HTERT RPE-1 (cell line): ENCODE measurements around the gene AGPAT1.
"Not testable (repeated sequence)": the region's sequence is repeated elsewhere in the genome, so short reads cannot be mapped to it uniquely, and the experiment has no call there.

Experiments
- in situ Hi-C: fragments of 300-500 bp; cut with MboI; formaldehyde crosslinking; loops from 4 replicates; pipeline ENCODE4 v1.14.3; 2020; ENCODE audit warnings: low sequenced_read_pairs

Gene AGPAT1

GRCh38 chr6:32200711-32201475 is 25.0 kb upstream of the AGPAT1 start:
- in situ Hi-C loops = no loop called here

- in situ Hi-C loops = no loop called here
Observed at GRCh38 chr6:32198866-32199265, 23.0 kb upstream of the AGPAT1 start.

- in situ Hi-C loops = no loop called here
Observed at GRCh38 chr6:32198345-32198696, 22.4 kb upstream of the AGPAT1 start.

DNA sequence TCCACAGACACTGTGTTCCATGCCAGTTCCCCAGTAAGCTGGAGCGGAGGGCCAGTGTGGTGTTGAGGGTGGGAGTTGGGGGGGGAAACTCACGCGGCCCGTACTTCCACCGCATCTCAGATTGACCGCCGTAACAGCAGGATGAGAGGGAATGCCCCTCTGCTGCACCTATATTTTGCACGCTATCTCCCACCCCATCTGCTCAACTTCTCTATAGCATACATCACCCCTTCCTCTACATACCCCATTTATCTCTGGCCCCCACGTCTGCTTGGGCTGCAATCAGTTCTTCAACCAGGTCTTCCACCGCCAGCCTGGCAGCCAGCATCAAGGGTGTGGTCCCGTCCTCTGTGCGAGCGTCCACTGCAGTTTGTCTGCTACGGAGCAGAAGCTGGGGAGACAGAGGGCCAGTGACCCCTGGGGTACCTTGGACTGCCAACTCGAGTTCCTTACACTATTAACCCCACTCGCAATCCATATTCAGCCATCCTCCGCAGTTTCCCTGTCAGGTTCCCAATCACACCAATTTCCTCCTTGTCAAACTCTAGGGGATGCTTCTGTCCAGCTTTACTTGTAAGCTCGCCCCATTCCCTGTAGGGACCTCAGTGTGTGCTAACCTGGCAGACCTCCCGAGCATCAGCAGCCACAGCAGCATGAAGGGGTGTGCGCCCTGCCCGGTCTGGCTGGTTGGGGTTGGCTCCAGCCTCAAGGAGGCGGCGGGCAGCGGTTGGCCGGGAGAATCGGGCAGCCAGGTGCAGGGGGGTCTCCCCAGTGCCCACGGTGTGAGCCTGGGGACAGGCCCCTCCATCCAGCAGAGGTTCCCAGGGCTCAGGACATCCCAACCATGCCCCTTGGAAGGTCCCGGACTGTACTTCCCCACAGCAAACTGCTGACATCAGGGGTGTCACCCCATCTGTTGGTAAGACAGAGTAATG is 21.1 kb upstream of the AGPAT1 start:
- in situ Hi-C loops = no loop called here

DNA sequence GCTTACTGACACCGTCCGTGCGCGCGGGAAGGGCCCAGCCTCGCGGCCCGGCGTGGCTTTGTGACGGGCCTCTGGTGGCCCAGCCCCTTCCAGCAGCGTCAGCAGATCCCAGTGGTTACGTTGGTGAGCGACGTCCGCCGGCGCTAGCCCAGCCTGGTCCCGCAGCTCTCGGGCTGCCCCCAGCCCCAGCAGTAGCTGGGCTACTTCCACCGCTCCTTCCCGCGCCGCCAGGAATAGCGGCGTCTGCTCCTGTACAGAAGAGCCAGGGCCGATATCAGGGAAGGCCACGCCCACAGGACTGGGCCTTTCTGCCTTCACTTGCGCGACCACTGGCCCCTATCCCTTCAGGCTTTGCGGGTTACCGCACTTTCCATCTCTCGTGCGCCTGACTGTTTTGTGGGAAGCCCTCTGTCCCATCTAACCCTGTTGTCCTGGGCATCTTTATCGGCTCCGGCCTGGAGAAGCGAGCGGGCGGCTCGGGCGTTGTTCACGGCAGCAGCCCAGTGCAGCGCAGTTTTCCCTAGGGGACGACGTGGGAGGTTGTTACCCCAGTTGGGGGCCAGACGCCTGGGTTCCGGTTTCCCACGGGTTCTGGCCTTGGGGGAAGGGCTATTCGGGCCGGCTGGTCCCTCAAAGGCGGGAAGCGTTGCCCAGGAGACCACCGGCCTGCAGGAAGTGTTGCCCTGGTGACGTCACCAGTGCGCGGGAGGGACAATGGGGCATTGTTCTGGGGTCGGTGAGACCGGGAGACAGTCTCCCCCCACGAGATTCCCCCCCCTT is 20.2 kb upstream of the AGPAT1 start:
- in situ Hi-C loops = no loop called here

GRCh38 chr6:32195652-32195901 is 19.7 kb upstream of the AGPAT1 start:
- in situ Hi-C loops = no loop called here

DNA sequence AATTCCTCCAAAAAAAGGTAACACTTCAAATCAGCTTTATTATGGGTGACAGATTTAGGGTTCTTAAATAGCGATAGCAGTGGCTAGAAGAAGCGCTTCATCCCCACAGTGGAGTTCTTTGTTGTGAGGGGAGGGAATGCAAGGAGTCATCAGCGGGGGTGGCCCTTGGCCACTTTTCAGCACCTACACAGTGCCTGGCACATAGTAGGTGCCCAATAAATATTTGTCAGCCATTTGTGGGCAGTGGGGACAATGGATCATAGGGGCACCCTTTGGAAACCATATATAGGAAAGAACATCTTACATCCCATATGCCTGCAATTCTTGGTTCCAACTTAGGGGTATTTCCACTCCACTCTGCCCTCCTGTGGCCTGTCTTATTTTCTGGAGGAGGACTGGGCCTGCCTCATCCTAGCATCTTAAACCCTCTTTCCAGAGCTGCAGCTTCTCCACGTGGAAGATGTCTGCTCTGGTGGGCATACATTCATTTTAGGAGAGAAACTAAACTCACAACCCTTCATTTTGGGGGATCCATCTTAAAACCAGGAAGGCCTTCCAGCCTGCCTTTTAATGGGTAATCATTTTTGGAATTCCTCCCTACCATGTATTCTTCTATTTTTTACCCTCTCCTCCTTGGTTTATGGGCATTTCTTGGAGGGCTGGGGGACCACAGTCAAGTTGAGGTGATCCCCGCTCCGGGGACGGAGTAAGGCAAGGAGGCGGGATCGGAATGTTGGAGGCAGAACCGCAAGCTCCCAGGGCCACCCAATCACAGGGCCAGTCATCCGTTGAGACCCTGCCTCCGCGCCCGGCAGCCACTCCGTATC is 19.2 kb upstream of the AGPAT1 start:
- in situ Hi-C loops = no loop called here

DNA sequence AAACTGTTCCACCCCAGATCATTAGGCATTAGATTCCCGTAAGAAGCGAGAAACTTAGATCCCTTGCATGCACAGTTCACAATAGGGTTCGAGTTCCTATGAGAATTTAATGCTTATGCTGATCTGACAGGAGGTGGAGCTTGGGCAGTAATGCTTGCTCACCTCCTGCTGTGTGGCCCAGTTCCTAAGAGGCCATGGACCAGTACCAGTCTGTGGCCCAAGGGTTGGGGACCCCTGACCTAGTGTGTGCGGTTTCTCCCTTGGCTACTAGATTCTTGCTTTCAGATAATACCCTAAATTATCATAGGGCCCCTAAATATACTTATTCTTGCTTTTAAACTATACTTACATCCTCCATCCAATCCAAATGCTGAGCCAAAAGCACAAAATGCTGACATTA is 18.5 kb upstream of the AGPAT1 start:
- in situ Hi-C loops = no loop called here

DNA sequence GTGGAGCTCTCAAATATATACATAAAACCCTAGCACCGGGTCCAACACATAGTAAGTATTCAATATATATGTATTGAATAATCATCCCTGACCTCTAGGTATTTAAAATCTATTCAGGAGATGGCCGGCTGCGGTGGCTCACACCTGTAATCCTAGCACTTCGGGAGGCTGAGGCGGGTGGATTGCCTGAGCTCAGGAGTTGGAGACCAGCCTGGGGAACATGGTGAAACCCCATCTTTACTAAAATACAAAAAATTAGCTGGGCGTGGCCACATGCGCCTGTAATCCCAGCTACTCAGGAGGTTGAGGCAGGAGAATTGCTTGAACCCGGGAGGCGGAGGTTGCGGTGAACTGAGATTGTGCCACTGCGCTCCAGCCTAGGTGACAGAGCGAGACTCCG is 17.2 kb upstream of the AGPAT1 start:
- in situ Hi-C loops = not testable (repeated sequence)

DNA sequence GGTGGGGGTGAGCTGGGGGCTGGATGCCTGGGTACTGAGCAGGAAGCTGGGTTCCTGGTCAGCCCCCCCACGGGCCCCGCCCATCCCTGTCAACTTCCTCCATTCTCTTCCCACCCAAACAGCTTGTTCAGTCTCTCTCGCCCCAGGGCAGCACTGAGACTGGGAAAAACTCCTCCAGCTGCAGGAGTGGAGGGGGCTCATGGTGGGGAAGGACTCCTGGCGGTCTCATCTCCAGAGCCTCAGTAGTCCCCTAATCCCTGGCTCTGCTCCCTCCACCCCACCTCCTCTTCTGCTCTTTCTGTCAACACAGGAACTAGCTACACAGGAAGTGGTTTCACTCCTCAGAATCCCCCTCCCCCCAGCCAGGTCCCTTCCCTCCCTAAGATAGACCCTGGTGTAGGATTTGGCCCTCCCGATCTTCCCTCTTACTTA is 16.7 kb upstream of the AGPAT1 start, which contains the start of gene GPSM3:
GPSM3 (minus strand) TSS at position 36 of the 432 bp plus-strand sequence. CDS start 130 bp downstream, outside the sequence.
- in situ Hi-C loops = no loop called here

- in situ Hi-C loops = no loop called here
Observed at GRCh38 chr6:32191696-32192607, 16.1 kb upstream of the AGPAT1 start.

- in situ Hi-C loops = no loop called here
Observed at GRCh38 chr6:32190911-32191677, 15.2 kb upstream of the AGPAT1 start.

DNA sequence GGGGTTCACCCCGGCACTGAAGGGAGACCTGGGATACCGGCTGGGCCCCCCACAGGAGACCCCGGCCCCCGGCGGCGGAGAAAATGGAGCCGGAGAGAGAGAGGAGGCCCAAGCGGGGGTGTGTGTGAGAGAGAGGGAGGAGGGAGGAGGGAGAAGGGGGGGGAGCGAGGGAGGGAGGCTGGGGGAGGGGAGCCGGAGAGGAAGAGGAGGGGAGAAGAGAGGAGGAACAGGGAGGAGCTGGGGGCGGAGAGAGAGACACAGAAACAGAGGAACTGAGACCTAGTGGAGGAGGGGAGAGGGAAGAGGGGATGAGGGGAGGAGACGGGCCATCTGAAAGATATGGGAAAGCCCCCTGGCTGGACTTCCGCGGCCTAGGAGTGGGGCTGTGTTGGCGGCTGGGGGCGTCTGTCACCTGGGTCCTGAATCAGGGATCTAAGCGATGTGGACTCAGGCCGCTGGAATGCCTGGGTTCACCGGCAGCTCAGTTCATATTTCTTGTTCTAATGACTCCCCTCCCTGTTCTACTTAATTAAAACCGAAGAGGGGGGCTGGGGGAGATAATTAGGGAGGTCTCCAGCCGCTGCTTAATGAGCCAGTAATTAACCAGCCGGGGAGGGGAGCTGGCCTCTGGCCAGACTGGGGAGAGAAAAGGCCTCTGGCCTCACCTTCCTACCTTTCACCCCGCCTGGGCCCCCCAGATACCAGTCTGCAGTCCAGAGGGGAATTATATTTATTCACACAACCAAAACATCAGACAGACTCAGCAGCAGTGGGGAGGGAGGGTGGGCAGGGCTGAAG is 14.4 kb upstream of the AGPAT1 start, which contains the start of gene PBX2:
PBX2 (minus strand) TSS at position 149 of the 798 bp plus-strand sequence. CDS start 287 bp downstream, outside the sequence.
- in situ Hi-C loops = no loop called here

- in situ Hi-C loops = no loop called here
Observed at GRCh38 chr6:32189742-32190053, 13.8 kb upstream of the AGPAT1 start.

- in situ Hi-C loops = no loop called here
Observed at GRCh38 chr6:32189069-32189741, 13.3 kb upstream of the AGPAT1 start.

- in situ Hi-C loops = no loop called here
Observed at GRCh38 chr6:32188381-32189068, 12.6 kb upstream of the AGPAT1 start.
